ENCODE data around the gene TRAPPC12. TPM values are rescaled to one million over a fixed set of nuclear protein-coding genes. Genes with fewer than 3 reads are reported as not detected.

The TRAPPC12 gene
- polyA plus RNA-seq, 1 donor (not counting 4 experiments of a cell fraction or from before 2014, with no cell fraction given): 44.2 TPM

DNA sequence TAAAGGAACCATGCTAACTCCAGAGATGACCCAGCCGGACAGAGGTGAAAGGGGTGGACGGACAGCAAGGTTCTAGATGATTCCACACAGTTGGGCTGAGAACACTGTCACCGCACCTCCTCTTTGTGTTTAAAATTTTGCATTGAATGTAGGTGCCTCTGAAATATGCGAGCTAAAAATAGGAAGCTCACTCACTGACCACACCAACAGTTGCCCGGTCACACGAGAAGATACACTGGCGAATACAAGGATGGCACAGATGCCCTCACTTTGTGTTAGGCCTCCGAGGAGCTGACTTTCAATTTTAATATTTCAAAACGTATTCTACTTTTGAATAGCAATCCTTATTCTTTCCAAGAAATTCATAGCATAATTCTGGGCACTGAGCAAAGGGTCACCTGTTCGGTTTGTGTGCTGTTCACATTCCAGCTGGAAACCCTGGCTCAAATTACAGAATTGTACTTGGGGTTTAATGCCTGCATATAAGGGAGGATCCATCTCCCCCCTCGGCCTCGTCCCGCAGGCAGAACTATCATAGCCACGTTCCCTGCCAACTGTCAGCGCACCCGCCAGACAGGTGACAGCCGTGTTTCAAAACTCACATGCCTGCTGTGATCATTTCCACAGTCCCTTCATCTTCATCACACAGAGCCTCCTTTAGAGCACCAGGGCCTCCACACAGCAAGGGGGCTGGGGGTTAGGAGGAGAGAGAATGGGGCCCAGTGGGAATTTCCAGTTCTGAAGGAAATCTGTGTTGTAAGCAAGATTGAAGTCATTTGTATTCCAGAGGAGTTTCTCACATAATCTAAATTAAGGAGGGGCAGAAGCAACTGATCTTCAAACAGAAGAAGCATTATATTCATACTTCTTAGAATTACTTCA is 91.6 kb downstream of the TRAPPC12 start:
- no peaks in the 10 kb centered on the region for H3K27me3 ChIP-seq (ENCODE audit: control insufficient read depth, extremely low read depth, insufficient read depth, low read length)
- H3K9me3 ChIP-seq (ENCODE audit: control insufficient read depth, low read depth, low read length): no peaks in the 10 kb centered on the region
- H3K79me2 ChIP-seq (ENCODE audit: control insufficient read depth, insufficient read depth, low read length): no peaks in the 10 kb centered on the region
- no peak overlapping the region for H2AFZ ChIP-seq (ENCODE audit: control insufficient read depth, low read length)
- H3K9ac ChIP-seq (ENCODE audit: control insufficient read depth, extremely low read depth, insufficient read depth, low read length): no peak overlapping the region
- no peaks in the 10 kb centered on the region for H3K9me1 ChIP-seq (ENCODE audit: control insufficient read depth, extremely low read depth, insufficient read depth, low read length)
- dilution Hi-C loops (cut with MboI; ENCODE audit: extremely low pct_ligation_motif_present, low sequenced_read_pairs): no loop called here
- DNase-seq (ENCODE audit: low read depth, low spot score): no peak
- no peak overlapping the region for H3K27ac ChIP-seq (ENCODE audit: control insufficient read depth, insufficient read depth, low read length)
- FAIRE-seq: no peak
- no peak overlapping the region for H3K4me2 ChIP-seq (ENCODE audit: control insufficient read depth, extremely low read depth, insufficient read depth, low read depth, low read length)
- no peaks in the 10 kb centered on the region for H4K20me1 ChIP-seq (ENCODE audit: control insufficient read depth, extremely low read depth, insufficient read depth, low read length)
- H3K4me3 ChIP-seq (ENCODE audit: control insufficient read depth in 2 of 3, extremely low read depth in 1 of 3, insufficient read depth in 2 of 3, low read depth in 1 of 3, low read length in 3 of 3): no peak overlapping the region
- peaks cover 10 to 22% of the 10 kb centered on the region in 2 experiments for H3K36me3 ChIP-seq (ENCODE audit: control insufficient read depth in 2 of 2, extremely low read depth in 1 of 2, insufficient read depth in 2 of 2, low read length in 2 of 2)
- H3K4me1 ChIP-seq (ENCODE audit: control insufficient read depth, extremely low read depth, insufficient read depth, low read length): peaks cover 13% of the 10 kb centered on the region
- TF ChIP-seq, protein P1, sequence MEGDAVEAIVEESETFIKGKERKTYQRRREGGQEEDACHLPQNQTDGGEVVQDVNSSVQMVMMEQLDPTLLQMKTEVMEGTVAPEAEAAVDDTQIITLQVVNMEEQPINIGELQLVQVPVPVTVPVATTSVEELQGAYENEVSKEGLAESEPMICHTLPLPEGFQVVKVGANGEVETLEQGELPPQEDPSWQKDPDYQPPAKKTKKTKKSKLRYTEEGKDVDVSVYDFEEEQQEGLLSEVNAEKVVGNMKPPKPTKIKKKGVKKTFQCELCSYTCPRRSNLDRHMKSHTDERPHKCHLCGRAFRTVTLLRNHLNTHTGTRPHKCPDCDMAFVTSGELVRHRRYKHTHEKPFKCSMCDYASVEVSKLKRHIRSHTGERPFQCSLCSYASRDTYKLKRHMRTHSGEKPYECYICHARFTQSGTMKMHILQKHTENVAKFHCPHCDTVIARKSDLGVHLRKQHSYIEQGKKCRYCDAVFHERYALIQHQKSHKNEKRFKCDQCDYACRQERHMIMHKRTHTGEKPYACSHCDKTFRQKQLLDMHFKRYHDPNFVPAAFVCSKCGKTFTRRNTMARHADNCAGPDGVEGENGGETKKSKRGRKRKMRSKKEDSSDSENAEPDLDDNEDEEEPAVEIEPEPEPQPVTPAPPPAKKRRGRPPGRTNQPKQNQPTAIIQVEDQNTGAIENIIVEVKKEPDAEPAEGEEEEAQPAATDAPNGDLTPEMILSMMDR (optimal IDR thresholded peaks at IDR 0.05 in 1 of 3, IDR thresholded peaks at IDR 0.05 in 1 of 3, conservative IDR thresholded peaks at IDR 0.05 in 1 of 3; ENCODE audit: extremely low read depth in 1 of 3, insufficient read depth in 2 of 3, low read length in 3 of 3): no peak
- TF ChIP-seq EZH2 (IDR thresholded peaks at IDR 0.05; ENCODE audit: low read length): no peak

DNA sequence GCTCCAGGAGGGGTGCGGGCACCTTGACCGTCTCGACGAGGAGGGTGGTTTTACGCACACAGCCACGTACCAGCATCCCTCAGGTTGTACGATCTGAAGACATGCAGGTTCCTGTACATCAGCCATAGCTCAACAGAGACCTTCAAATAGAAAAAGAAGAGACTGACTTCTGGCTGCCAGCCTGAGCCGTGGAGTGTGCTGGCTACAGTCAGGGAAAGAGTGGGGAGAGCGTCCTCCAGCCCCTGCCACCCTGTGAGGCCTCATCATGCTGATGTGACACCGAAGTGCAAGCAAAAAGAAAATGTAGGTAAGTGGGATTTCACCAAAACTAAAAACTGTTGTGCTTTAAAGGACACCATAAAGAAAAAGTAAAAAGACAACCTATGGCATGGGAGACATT is 92.8 kb downstream of the TRAPPC12 start:
- Histone ChIP-seq H3K4me2 (ENCODE audit: control insufficient read depth, extremely low read depth, insufficient read depth, low read depth, low read length) (no peak overlapping the region), H3K27me3 (ENCODE audit: control insufficient read depth, extremely low read depth, insufficient read depth, low read length) (no peaks in the 10 kb centered on the region), H3K4me3 (ENCODE audit: control insufficient read depth in 2 of 3, extremely low read depth in 1 of 3, insufficient read depth in 2 of 3, low read depth in 1 of 3, low read length in 3 of 3) (no peak overlapping the region), H3K79me2 (ENCODE audit: control insufficient read depth, insufficient read depth, low read length) (no peaks in the 10 kb centered on the region), H3K27ac (ENCODE audit: control insufficient read depth, insufficient read depth, low read length) (no peak overlapping the region), H3K9ac (ENCODE audit: control insufficient read depth, extremely low read depth, insufficient read depth, low read length) (no peak overlapping the region), H3K4me1 (ENCODE audit: control insufficient read depth, extremely low read depth, insufficient read depth, low read length) (peaks cover 13% of the 10 kb centered on the region), H3K36me3 (ENCODE audit: control insufficient read depth in 2 of 2, extremely low read depth in 1 of 2, insufficient read depth in 2 of 2, low read length in 2 of 2) (peaks cover 7 to 14% of the 10 kb centered on the region in 2 experiments), H2AFZ (ENCODE audit: control insufficient read depth, low read length) (no peak overlapping the region), H4K20me1 (ENCODE audit: control insufficient read depth, extremely low read depth, insufficient read depth, low read length) (no peaks in the 10 kb centered on the region), H3K9me3 (ENCODE audit: control insufficient read depth, low read depth, low read length) (no peaks in the 10 kb centered on the region), H3K9me1 (ENCODE audit: control insufficient read depth, extremely low read depth, insufficient read depth, low read length) (no peaks in the 10 kb centered on the region)
- FAIRE-seq (no peak), DNase-seq (ENCODE audit: low read depth, low spot score) (no peak)
- dilution Hi-C loops (cut with MboI; ENCODE audit: extremely low pct_ligation_motif_present, low sequenced_read_pairs): no loop called here
- TF ChIP-seq, protein P1 (optimal IDR thresholded peaks at IDR 0.05 in 1 of 3, IDR thresholded peaks at IDR 0.05 in 1 of 3, conservative IDR thresholded peaks at IDR 0.05 in 1 of 3; ENCODE audit: extremely low read depth in 1 of 3, insufficient read depth in 2 of 3, low read length in 3 of 3): no peak
- TF ChIP-seq EZH2 (IDR thresholded peaks at IDR 0.05; ENCODE audit: low read length): no peak
